Activated CD4-positive, alpha-beta memory T cell treated with anti-CD3 and anti-CD28 coated beads, Interleukin-2, amount 10 ng/mL, durations not matched to agents 7 days and 5 days (primary cell): Measurements from ENCODE around the gene ELOVL2. TPM values are rescaled to one million over a fixed set of nuclear protein-coding genes. Genes with fewer than 3 reads are reported as not detected.
"Not testable (repeated sequence)": the region's sequence is repeated elsewhere in the genome, so short reads cannot be mapped to it uniquely, and the experiment has no call there.

Experiments
- CTCF ChIA-PET: fragments of 350-600 bp; sonication (Branson Sonifier 250); formaldehyde crosslinking; loops from one replicate; lab custom pipeline; 2021; ENCODE audit warnings: antibody characterized with exemption, inconsistent platforms; lab: Charles Lee
- POLR2A ChIA-PET: fragments of 350-600 bp; sonication (Branson Sonifier 250); formaldehyde crosslinking; loops from one replicate; lab custom pipeline; 2021; ENCODE audit warnings: antibody characterized with exemption; lab: Charles Lee
- DNase-seq: peaks from one replicate; pipeline ENCODE4 v3.0.0-alpha.2; 2020
- H3K27ac Mint-ChIP-seq: one replicate; pipeline ENCODE4 v1.8.0; 2021; ENCODE audit warnings: mild to moderate bottlenecking, mixed read lengths
- H3K27me3 Mint-ChIP-seq: one replicate; pipeline ENCODE4 v1.8.0; 2021; ENCODE audit warnings: mixed read lengths
- H3K36me3 Mint-ChIP-seq: one replicate; pipeline ENCODE4 v1.8.0; 2021; ENCODE audit warnings: low read depth, mixed read lengths
- H3K4me1 Mint-ChIP-seq: one replicate; pipeline ENCODE4 v1.8.0; 2021; ENCODE audit warnings: mixed read lengths
- H3K4me3 Mint-ChIP-seq: one replicate; pipeline ENCODE4 v1.8.0; 2021; ENCODE audit warnings: mild to moderate bottlenecking, mixed read lengths
- H3K9me3 Mint-ChIP-seq: one replicate; pipeline ENCODE4 v1.8.0; 2021; ENCODE audit warnings: mixed read lengths
- total RNA-seq, 2 experiments: library from RNA; stranded (reverse); gene quantifications; one replicate each; pipeline ENCODE4 v1.2.3, GENCODE V29; 2021

ELOVL2 gene
- total RNA-seq, 2 experiments from 2014 or later: not detected

- DNase-seq: no peak
- Mint-ChIP-seq H3K27ac (no peak overlapping the region), H3K4me3 (no peak overlapping the region), H3K36me3 (no peaks in the 10 kb centered on the region), H3K9me3 (no peaks in the 10 kb centered on the region), H3K27me3 (peaks cover 29% of the 10 kb centered on the region), H3K4me1 (peaks cover 3% of the 10 kb centered on the region)
- ChIA-PET POLR2A (no interaction called here), CTCF (no interaction called here)
Observed at GRCh38 chr6:11012295-11012754, 31.8 kb downstream of the ELOVL2 start.

DNA sequence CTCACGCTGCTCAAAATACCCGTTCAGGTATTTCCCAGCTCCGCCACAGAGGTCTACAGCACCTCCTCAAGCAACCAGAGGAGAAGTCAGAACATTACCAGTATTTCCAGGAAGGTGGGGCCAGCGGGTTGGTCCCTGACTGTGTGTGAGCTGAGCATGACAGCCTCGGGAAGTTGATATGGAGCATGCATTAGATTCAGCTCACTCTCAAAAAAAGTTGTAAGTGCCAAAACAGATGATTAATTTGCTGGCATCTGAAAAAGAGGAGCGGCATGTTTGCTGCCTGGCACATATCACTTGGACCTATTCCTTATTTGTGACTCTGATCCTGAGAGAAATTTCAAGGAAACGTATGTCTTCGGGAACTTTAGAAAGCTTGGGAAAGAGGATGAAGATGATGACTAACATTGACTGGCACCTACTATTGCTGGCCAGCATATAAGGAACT, 32.3 kb downstream of the ELOVL2 start:
- H3K4me3 Mint-ChIP-seq: no peak overlapping the region
- peaks cover 3% of the 10 kb centered on the region for H3K4me1 Mint-ChIP-seq
- ChIA-PET CTCF (interaction anchor here (0.6 kb wide), 1 partner anchor 165 kb away, joined by 3 read pairs; no protein-coding TSS in a partner anchor), POLR2A (no interaction called here)
- DNase-seq: no peak
- H3K27ac Mint-ChIP-seq: no peak overlapping the region
- H3K36me3 Mint-ChIP-seq: no peaks in the 10 kb centered on the region
- H3K27me3 Mint-ChIP-seq: peaks cover 29% of the 10 kb centered on the region
- no peaks in the 10 kb centered on the region for H3K9me3 Mint-ChIP-seq

- ChIA-PET POLR2A (no interaction called here), CTCF (no interaction called here)
Observed at GRCh38 chr6:11009353-11009752, 34.8 kb downstream of the ELOVL2 start.

DNA sequence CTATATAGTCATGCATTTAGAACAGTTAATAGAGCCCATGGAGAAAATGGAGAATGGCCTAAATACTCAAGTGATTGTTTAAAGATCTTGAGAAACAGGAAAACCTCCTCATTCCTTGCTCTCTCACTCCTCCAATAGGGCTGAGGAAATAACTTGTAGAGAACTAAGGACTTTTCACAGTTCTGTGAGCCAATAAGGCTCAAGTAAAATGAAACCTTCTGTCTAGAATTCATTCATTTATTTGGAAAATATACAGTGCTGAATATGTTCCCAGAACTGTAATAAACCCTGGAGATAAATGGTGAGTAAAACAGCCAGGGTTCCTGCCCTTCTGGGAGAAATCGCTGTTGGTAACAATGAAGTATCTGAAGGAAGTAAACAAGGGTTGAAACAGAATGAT, 35.3 kb downstream of the ELOVL2 start:
- H3K27ac Mint-ChIP-seq: no peak overlapping the region
- peaks cover 3% of the 10 kb centered on the region for H3K4me1 Mint-ChIP-seq
- H3K9me3 Mint-ChIP-seq: no peaks in the 10 kb centered on the region
- POLR2A ChIA-PET: no interaction called here
- H3K4me3 Mint-ChIP-seq: no peak overlapping the region
- H3K27me3 Mint-ChIP-seq: peaks cover 22% of the 10 kb centered on the region
- H3K36me3 Mint-ChIP-seq: no peaks in the 10 kb centered on the region
- no peak for DNase-seq
- CTCF ChIA-PET: no interaction called here

More at GRCh38 chr6:11009353-11009752, 34.8 kb downstream of the ELOVL2 start:
- Mint-ChIP-seq H3K9me3 (no peaks in the 10 kb centered on the region), H3K4me1 (peaks cover 3% of the 10 kb centered on the region), H3K27ac (no peak overlapping the region), H3K4me3 (no peak overlapping the region), H3K36me3 (no peaks in the 10 kb centered on the region), H3K27me3 (peaks cover 22% of the 10 kb centered on the region)
- DNase-seq: no peak

DNA sequence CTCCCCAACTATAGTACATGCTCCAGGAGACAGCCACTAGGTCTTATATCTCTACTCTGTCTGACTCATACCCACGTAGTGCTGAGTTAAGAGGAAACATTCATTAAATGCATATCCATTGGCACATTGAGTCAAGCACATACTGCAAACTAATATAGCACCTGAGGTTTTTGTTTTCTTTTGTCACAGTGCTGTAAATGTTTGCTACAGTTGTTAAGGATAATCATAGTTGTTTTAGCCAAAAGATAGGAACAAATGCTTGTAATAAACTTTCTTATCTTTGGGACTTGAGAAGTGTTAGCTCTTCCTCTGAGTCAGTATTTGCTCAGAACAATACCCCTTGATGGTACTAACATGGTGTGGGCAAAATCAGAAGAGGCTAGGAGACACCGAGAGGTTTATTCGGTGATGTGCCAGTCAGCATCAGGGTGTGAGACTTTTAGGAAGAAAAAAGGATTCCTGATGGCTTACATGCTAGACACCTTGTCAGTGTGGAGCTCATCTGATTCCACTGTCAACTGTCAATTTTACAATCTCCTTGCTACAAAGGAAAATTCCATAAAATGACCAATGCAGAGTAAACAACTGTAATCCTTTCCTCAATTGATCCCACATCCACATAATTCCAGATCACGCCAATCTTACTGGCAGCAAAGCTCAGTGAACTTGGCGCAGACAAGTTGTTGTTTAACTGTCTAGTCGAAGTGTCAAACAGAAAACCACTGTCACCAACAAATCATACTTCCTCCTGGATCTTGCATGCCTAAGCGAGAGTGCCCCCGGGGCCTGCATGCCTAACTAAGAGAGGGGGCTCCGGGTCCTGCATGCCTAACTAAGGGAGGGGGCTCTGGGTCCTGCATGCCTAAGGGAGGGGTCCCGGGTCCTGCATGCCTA, 36.1 kb downstream of the ELOVL2 start:
- H3K4me1 Mint-ChIP-seq: peaks cover 3% of the 10 kb centered on the region
- no peaks in the 10 kb centered on the region for H3K9me3 Mint-ChIP-seq
- no peak overlapping the region for H3K4me3 Mint-ChIP-seq
- H3K27me3 Mint-ChIP-seq: peaks cover 19% of the 10 kb centered on the region
- H3K27ac Mint-ChIP-seq: no peak overlapping the region
- ChIA-PET CTCF (no interaction called here), POLR2A (no interaction called here)
- DNase-seq: no peak
- H3K36me3 Mint-ChIP-seq: no peaks in the 10 kb centered on the region

GRCh38 chr6:11006061-11006460, 38.0 kb downstream of the ELOVL2 start:
- H3K27ac Mint-ChIP-seq: no peak overlapping the region
- H3K9me3 Mint-ChIP-seq: no peaks in the 10 kb centered on the region
- ChIA-PET POLR2A (no interaction called here), CTCF (interaction anchor here (1.0 kb wide), 1 partner anchor 52 kb away, joined by 3 read pairs; no protein-coding TSS in a partner anchor)
- no peaks in the 10 kb centered on the region for H3K36me3 Mint-ChIP-seq
- peaks cover 13% of the 10 kb centered on the region for H3K27me3 Mint-ChIP-seq
- DNase-seq: no peak
- H3K4me1 Mint-ChIP-seq: peaks cover 3% of the 10 kb centered on the region
- no peak overlapping the region for H3K4me3 Mint-ChIP-seq

DNA sequence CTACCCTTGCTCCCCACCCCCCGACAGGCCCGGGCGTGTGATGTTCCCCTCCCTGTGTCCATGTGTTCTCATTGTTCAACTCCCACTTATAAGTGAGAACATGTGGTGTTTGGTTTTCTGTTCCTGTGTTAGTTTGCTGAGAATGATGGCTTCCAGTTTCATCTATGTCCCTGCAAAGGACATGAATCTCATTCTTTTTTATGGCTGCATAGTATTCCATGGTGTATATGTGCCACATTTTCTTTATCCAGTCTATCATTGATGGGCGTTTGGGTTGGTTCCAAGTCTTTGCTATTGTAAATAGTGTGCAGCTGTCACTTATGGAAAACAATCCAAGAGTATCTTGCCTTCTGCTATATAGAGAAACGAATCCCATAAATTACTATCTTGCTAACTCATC, 40.8 kb downstream of the ELOVL2 start:
- H3K9me3 Mint-ChIP-seq, POLR2A ChIA-PET, DNase-seq, H3K4me1 Mint-ChIP-seq, H3K36me3 Mint-ChIP-seq, H3K4me3 Mint-ChIP-seq, CTCF ChIA-PET, H3K27ac Mint-ChIP-seq: not testable (repeated sequence)
- peaks cover 12% of the 10 kb centered on the region for H3K27me3 Mint-ChIP-seq

DNA sequence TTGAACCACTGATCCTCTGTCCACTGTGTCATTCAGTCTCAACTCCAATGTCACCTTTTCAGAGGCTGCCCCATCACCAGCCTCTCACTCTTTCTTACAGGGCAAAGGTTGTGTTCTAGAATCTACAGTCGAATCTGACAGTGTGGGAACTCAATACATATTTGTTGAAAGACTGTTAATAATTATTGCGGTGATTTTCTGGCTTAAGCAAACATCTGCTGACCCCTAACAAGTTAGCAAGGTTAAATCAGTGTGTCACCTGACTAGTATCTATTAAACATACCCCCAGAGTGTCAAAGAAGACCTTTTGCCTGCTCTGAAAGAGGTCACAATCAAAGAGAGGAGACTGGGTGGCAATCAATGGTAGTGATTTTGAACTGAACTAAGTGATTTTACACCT, 41.9 kb downstream of the ELOVL2 start:
- Mint-ChIP-seq H3K36me3 (no peaks in the 10 kb centered on the region), H3K4me1 (no peaks in the 10 kb centered on the region), H3K9me3 (no peaks in the 10 kb centered on the region), H3K27me3 (peaks cover 13% of the 10 kb centered on the region), H3K27ac (no peak overlapping the region), H3K4me3 (no peak overlapping the region)
- ChIA-PET POLR2A (no interaction called here), CTCF (no interaction called here)
- DNase-seq: no peak

DNA sequence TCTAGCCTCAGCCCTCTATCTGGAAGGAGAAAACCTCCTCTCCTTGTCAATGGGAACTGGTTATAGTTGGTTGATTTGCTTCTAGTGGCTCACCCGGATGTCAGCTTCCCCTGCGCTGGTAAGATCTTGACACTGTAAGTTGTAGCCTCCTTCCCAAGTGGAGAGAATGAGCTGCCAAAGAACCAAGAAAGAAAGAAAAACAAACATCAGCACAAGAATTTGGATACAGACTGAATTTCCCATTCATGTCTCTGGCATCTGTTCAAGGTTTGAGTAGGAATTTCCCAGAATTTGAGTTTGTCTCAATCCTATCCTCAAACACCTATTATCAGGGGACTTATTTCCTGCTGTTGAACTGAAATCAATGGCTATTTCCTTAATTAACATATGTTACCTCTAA, 44.1 kb downstream of the ELOVL2 start:
- no peak for DNase-seq
- CTCF ChIA-PET: no interaction called here
- no peaks in the 10 kb centered on the region for H3K36me3 Mint-ChIP-seq
- no peaks in the 10 kb centered on the region for H3K4me1 Mint-ChIP-seq
- H3K27ac Mint-ChIP-seq: no peak overlapping the region
- POLR2A ChIA-PET: no interaction called here
- H3K9me3 Mint-ChIP-seq: no peaks in the 10 kb centered on the region
- H3K4me3 Mint-ChIP-seq: no peak overlapping the region
- H3K27me3 Mint-ChIP-seq: peaks cover 10% of the 10 kb centered on the region

DNA sequence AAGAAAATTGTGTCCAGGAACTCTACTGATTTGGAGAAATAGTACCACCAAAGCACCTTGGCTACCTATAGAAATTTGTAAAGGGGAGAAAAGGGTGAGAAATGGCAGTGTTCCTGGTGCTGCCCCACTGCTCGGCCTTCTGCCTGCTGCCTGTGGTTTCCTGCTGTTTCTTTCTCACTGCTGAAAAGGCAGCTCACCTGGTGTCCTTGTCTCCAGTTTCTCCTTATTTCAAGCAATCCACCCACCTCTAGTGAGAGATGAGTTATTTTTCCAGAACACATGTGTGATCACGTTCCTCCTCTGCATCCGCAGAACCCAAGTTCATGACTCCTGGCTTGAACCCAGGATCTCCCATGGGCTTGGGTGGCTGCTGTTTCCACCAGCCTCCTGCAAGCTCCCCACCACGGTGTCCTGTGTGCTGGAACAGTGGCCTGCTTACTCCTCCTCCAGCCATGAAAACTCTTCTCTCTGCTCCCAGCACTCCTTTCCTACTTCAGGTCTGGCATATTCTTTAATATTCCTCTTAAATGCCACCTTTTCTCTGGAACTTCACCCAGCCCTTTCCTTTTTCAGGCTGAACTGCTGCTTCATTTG, 48.9 kb downstream of the ELOVL2 start:
- no peaks in the 10 kb centered on the region for H3K36me3 Mint-ChIP-seq
- no peaks in the 10 kb centered on the region for H3K9me3 Mint-ChIP-seq
- no peak overlapping the region for H3K4me3 Mint-ChIP-seq
- H3K4me1 Mint-ChIP-seq: no peaks in the 10 kb centered on the region
- CTCF ChIA-PET: no interaction called here
- POLR2A ChIA-PET: no interaction called here
- H3K27ac Mint-ChIP-seq: no peak overlapping the region
- no peak for DNase-seq
- peaks cover 11% of the 10 kb centered on the region for H3K27me3 Mint-ChIP-seq

GRCh38 chr6:10993896-10994295, 50.2 kb downstream of the ELOVL2 start:
- Mint-ChIP-seq H3K4me3 (no peak overlapping the region), H3K36me3 (no peaks in the 10 kb centered on the region), H3K27ac (no peak overlapping the region), H3K27me3 (peaks cover 6% of the 10 kb centered on the region), H3K4me1 (no peaks in the 10 kb centered on the region), H3K9me3 (no peaks in the 10 kb centered on the region)
- POLR2A ChIA-PET: no interaction called here
- no peak for DNase-seq
- CTCF ChIA-PET: interaction anchor here (0.6 to 0.7 kb wide), 2 partner anchors 195 to 560 kb away, joined by 3 to 4 read pairs; no protein-coding TSS in a partner anchor

- ChIA-PET CTCF (interaction anchor here (0.8 kb wide), 1 partner anchor 513 kb away, joined by 3 read pairs; no protein-coding TSS in a partner anchor), POLR2A (no interaction called here)
- H3K27me3 Mint-ChIP-seq: peaks cover 6% of the 10 kb centered on the region
- DNase-seq: no peak
- no peaks in the 10 kb centered on the region for H3K9me3 Mint-ChIP-seq
- H3K4me1 Mint-ChIP-seq: no peaks in the 10 kb centered on the region
- no peaks in the 10 kb centered on the region for H3K36me3 Mint-ChIP-seq
- H3K27ac Mint-ChIP-seq: no peak overlapping the region
- no peak overlapping the region for H3K4me3 Mint-ChIP-seq
Observed at GRCh38 chr6:10991115-10991514, 53.0 kb downstream of the ELOVL2 start.

- peaks cover 7% of the 10 kb centered on the region for H3K27me3 Mint-ChIP-seq
- no peaks in the 10 kb centered on the region for H3K9me3 Mint-ChIP-seq
- H3K36me3 Mint-ChIP-seq: no peaks in the 10 kb centered on the region
- ChIA-PET POLR2A (no interaction called here), CTCF (no interaction called here)
- no peak for DNase-seq
- H3K4me3 Mint-ChIP-seq: no peak overlapping the region
- no peaks in the 10 kb centered on the region for H3K4me1 Mint-ChIP-seq
- H3K27ac Mint-ChIP-seq: no peak overlapping the region
Observed at GRCh38 chr6:10989587-10989986, 54.5 kb downstream of the ELOVL2 start.
